SK-N-MC (cell line): Measurements from ENCODE around the gene CNPY1.

ENCODE experiments used
- DNase-seq: peaks from one replicate; pipeline ENCODE4 v3.0.0-alpha.2; 2011; ENCODE audit warnings: low read depth, low spot score
- H3K27ac ChIP-seq: fragments of 200-600 bp; sonication (generic); 2 replicates; pipeline ENCODE4 v1.5.1; 2016; ENCODE audit warnings: mixed run types
- H3K36me3 ChIP-seq: fragments of 200-600 bp; sonication (generic); 2 replicates; pipeline ENCODE4 v1.6.1; 2017; ENCODE audit warnings: antibody characterized with exemption, low read length, mixed read lengths; ENCODE audit not compliant: insufficient read depth
- H3K4me3 ChIP-seq: fragments of 200-600 bp; sonication (generic); 2 replicates; pipeline ENCODE4 v1.5.1; 2016
- H3K9ac ChIP-seq: fragments of 200-600 bp; sonication (generic); 2 replicates; pipeline ENCODE4 v1.8.0; 2017; ENCODE audit warnings: mixed run types, mixed read lengths; ENCODE audit not compliant: insufficient read length
- H3K9me3 ChIP-seq: fragments of 200-600 bp; sonication (generic); 2 replicates; pipeline ENCODE4 v1.6.1; 2017; ENCODE audit warnings: low read depth, mild to moderate bottlenecking, antibody characterized with exemption, low read length, moderate library complexity, mixed read lengths
- EZH2 ChIP-seq: fragments of 200-600 bp; sonication (generic); IDR thresholded peaks from one replicate; pipeline ENCODE4 v1.6.1; 2017; ENCODE audit warnings: antibody characterized with exemption
- FOXP2 ChIP-seq: optimal IDR thresholded peaks from 2 replicates; pipeline ENCODE3; 2011; ENCODE audit warnings: mild to moderate bottlenecking, moderate library complexity; ENCODE audit not compliant: insufficient read depth; ENCODE audit errors: extremely low read length, control extremely low read depth
- POLR2AphosphoS5 ChIP-seq: IDR thresholded peaks from 2 replicates; pipeline ENCODE4 v1.6.1; 2012; ENCODE audit warnings: mild to moderate bottlenecking, low read depth, low read length, borderline replicate concordance

CNPY1 gene

GRCh38 chr7:155587486-155587885 is 41.1 kb upstream of the CNPY1 start:
- H3K4me3 ChIP-seq, result no peak overlapping the region
- no peak overlapping the region for H3K27ac ChIP-seq
- no peaks in the 10 kb centered on the region for H3K9me3 ChIP-seq
- H3K9ac ChIP-seq, result no peak overlapping the region
- TF ChIP-seq POLR2AphosphoS5, result no peak
- no peak for TF ChIP-seq EZH2
- TF ChIP-seq FOXP2, result no peak
- no peak for DNase-seq
- H3K36me3 ChIP-seq, result no peaks in the 10 kb centered on the region

GRCh38 chr7:155586843-155587440 is 40.6 kb upstream of the CNPY1 start:
- H3K36me3 ChIP-seq, result no peaks in the 10 kb centered on the region
- no peak overlapping the region for H3K9ac ChIP-seq
- DNase-seq, result no peak
- H3K9me3 ChIP-seq, result no peaks in the 10 kb centered on the region
- H3K4me3 ChIP-seq, result no peak overlapping the region
- TF ChIP-seq FOXP2 (no peak), EZH2 (no peak), POLR2AphosphoS5 (no peak)
- no peak overlapping the region for H3K27ac ChIP-seq

- TF ChIP-seq EZH2 (no peak), POLR2AphosphoS5 (no peak), FOXP2 (no peak)
- no peak overlapping the region for H3K27ac ChIP-seq
- H3K9ac ChIP-seq, result no peak overlapping the region
- no peak overlapping the region for H3K4me3 ChIP-seq
- DNase-seq, result no peak
- no peaks in the 10 kb centered on the region for H3K36me3 ChIP-seq
- no peaks in the 10 kb centered on the region for H3K9me3 ChIP-seq
Observed at GRCh38 chr7:155585951-155586350, 39.6 kb upstream of the CNPY1 start.

GRCh38 chr7:155585532-155585895 is 39.2 kb upstream of the CNPY1 start:
- H3K9ac ChIP-seq, result no peak overlapping the region
- H3K27ac ChIP-seq, result no peak overlapping the region
- no peak for TF ChIP-seq EZH2
- no peaks in the 10 kb centered on the region for H3K36me3 ChIP-seq
- no peak for DNase-seq
- H3K4me3 ChIP-seq, result peak overlapping the region; percentile 23; the same call in 1 of the 2 replicates
- no peaks in the 10 kb centered on the region for H3K9me3 ChIP-seq

GRCh38 chr7:155584763-155585531 is 38.6 kb upstream of the CNPY1 start:
- H3K27ac ChIP-seq, result no peak overlapping the region
- DNase-seq, result peak; percentile 35
- TF ChIP-seq FOXP2, result peak; percentile 27
- no peak for TF ChIP-seq POLR2AphosphoS5
- no peak for TF ChIP-seq EZH2
- no peak overlapping the region for H3K9ac ChIP-seq
- peak overlapping the region; percentile 23 for H3K4me3 ChIP-seq
- H3K36me3 ChIP-seq, result no peaks in the 10 kb centered on the region
- no peaks in the 10 kb centered on the region for H3K9me3 ChIP-seq

GRCh38 chr7:155584261-155584660 is 37.9 kb upstream of the CNPY1 start:
- H3K9ac ChIP-seq, result no peak overlapping the region
- H3K9me3 ChIP-seq, result no peaks in the 10 kb centered on the region
- no peak overlapping the region for H3K27ac ChIP-seq
- TF ChIP-seq FOXP2, result no peak
- no peak for TF ChIP-seq EZH2
- no peak for TF ChIP-seq POLR2AphosphoS5
- no peaks in the 10 kb centered on the region for H3K36me3 ChIP-seq
- DNase-seq, result no peak
- H3K4me3 ChIP-seq, result no peak overlapping the region

- Histone ChIP-seq H3K9me3 (no peaks in the 10 kb centered on the region), H3K9ac (no peak overlapping the region), H3K36me3 (no peaks in the 10 kb centered on the region), H3K4me3 (no peak overlapping the region), H3K27ac (no peak overlapping the region)
- DNase-seq, result no peak
- no peak for TF ChIP-seq EZH2
- TF ChIP-seq FOXP2, result no peak
- TF ChIP-seq POLR2AphosphoS5, result no peak
Observed at GRCh38 chr7:155583636-155584035, 37.3 kb upstream of the CNPY1 start.

- H3K4me3 ChIP-seq, result no peak overlapping the region
- no peak for DNase-seq
- H3K36me3 ChIP-seq, result no peaks in the 10 kb centered on the region
- H3K27ac ChIP-seq, result no peak overlapping the region
- no peak for TF ChIP-seq EZH2
- TF ChIP-seq POLR2AphosphoS5, result no peak
- no peak for TF ChIP-seq FOXP2
- no peaks in the 10 kb centered on the region for H3K9me3 ChIP-seq
- H3K9ac ChIP-seq, result no peak overlapping the region
Observed at GRCh38 chr7:155581954-155582353, 35.6 kb upstream of the CNPY1 start.

GRCh38 chr7:155581107-155581830 is 34.9 kb upstream of the CNPY1 start:
- no peaks in the 10 kb centered on the region for H3K9me3 ChIP-seq
- no peak for DNase-seq
- no peaks in the 10 kb centered on the region for H3K36me3 ChIP-seq
- TF ChIP-seq POLR2AphosphoS5, result no peak
- no peak for TF ChIP-seq EZH2
- no peak for TF ChIP-seq FOXP2
- no peak overlapping the region for H3K27ac ChIP-seq
- H3K9ac ChIP-seq, result no peak overlapping the region
- no peak overlapping the region for H3K4me3 ChIP-seq
